Loucy (cell line): ENCODE measurements around the gene FBXO22.

ENCODE experiments used
- H2AFZ ChIP-seq: fragments of 200-600 bp; sonication (generic); 2 replicates; pipeline ENCODE4 v1.6.0; 2016; ENCODE audit warnings: antibody characterized with exemption, mild to moderate bottlenecking, low read length, moderate library complexity
- H3F3A ChIP-seq: fragments of 200-600 bp; 2 replicates; pipeline ENCODE4 v1.6.0; 2016; ENCODE audit warnings: antibody characterized with exemption, low read depth, mild to moderate bottlenecking
- H3K27me3 ChIP-seq: fragments of 200-600 bp; sonication (generic); 2 replicates; pipeline ENCODE4 v1.6.1; 2014; ENCODE audit warnings: low read length, mild to moderate bottlenecking; ENCODE audit not compliant: insufficient read depth, poor library complexity, severe bottlenecking
- H3K36me3 ChIP-seq: fragments of 200-600 bp; sonication (generic); 2 replicates; pipeline ENCODE4 v1.6.1; 2016; ENCODE audit warnings: low read length; ENCODE audit not compliant: insufficient read depth
- H3K4me1 ChIP-seq: fragments of 200-600 bp; sonication (generic); 2 replicates; pipeline ENCODE4 v1.5.1; 2014; ENCODE audit warnings: low read length, mild to moderate bottlenecking; ENCODE audit not compliant: insufficient read depth, poor library complexity, severe bottlenecking
- H3K4me2 ChIP-seq: fragments of 200-600 bp; sonication (generic); 2 replicates; pipeline ENCODE4 v1.6.0; 2014; ENCODE audit warnings: antibody characterized with exemption, low read length, low read depth, mild to moderate bottlenecking; ENCODE audit not compliant: poor library complexity, severe bottlenecking
- H3K4me3 ChIP-seq: fragments of 200-600 bp; sonication (generic); 2 replicates; pipeline ENCODE4 v1.5.1; 2014; ENCODE audit warnings: low read length, mild to moderate bottlenecking, mixed read lengths; ENCODE audit not compliant: poor library complexity, severe bottlenecking
- H3K79me2 ChIP-seq: fragments of 200-600 bp; sonication (generic); 2 replicates; pipeline ENCODE4 v1.6.1; 2014; ENCODE audit warnings: low read length; ENCODE audit not compliant: insufficient read depth
- H3K9ac ChIP-seq: fragments of 200-600 bp; sonication (generic); 2 replicates; pipeline ENCODE4 v1.6.0; 2014; ENCODE audit warnings: mild to moderate bottlenecking, low read depth, low read length, moderate library complexity; ENCODE audit not compliant: poor library complexity, severe bottlenecking
- H3K9me2 ChIP-seq: fragments of 200-600 bp; sonication (generic); replicated peaks from 2 replicates; pipeline ENCODE4 v1.6.1; 2016; ENCODE audit warnings: low read depth, low read length, mixed read lengths
- H3K9me3 ChIP-seq: fragments of 200-600 bp; sonication (generic); 2 replicates; pipeline ENCODE4 v1.6.1; 2014; ENCODE audit warnings: mild to moderate bottlenecking, antibody characterized with exemption, low read length, low read depth; ENCODE audit not compliant: insufficient read depth
- H4K20me1 ChIP-seq: fragments of 200-600 bp; sonication (generic); 2 replicates; pipeline ENCODE4 v1.6.0; 2014; ENCODE audit warnings: antibody characterized with exemption, low read length, mild to moderate bottlenecking; ENCODE audit not compliant: insufficient read depth, poor library complexity, severe bottlenecking
- CTCF ChIP-seq: fragments of 200-600 bp; sonication (generic); conservative IDR thresholded peaks from 2 replicates; pipeline ENCODE4 v1.5.1; 2014; ENCODE audit warnings: mild to moderate bottlenecking, antibody characterized with exemption, low read length
- EZH2phosphoT487 ChIP-seq: fragments of 200-600 bp; IDR thresholded peaks from 2 replicates; pipeline ENCODE4 v1.6.1; 2018; ENCODE audit warnings: antibody characterized with exemption, mild to moderate bottlenecking, moderate library complexity, borderline replicate concordance

The FBXO22 gene

DNA sequence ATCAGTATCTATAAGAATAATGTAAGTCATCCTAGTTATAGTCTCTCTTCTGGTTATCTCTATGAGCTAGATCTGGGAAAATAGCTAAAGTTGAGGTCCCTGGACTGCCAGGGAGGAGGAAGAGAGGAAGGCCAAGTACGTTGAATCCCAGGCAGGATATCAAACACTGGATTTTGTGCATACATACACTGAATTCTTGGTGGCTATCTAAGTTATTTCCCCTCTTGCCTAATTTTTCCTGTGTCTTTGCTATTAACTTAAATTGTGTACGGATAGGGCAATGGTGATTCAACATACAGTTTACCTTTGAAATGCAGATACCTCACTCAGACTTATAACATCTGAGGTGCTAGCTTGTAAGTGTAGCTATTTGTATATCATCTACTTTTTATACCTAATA, 27.2 kb downstream of the FBXO22 start:
- Histone ChIP-seq H3K4me2 (no peak overlapping the region), H3K36me3 (peaks cover 36% of the 10 kb centered on the region; the same call in 1 of the 2 replicates), H3K9me3 (no peaks in the 10 kb centered on the region), H3K9me2 (no peaks in the 10 kb centered on the region), H3K4me3 (no peak overlapping the region), H2AFZ (no peak overlapping the region), H3K27me3 (no peaks in the 10 kb centered on the region), H3K9ac (no peak overlapping the region), H3F3A (peaks cover 3% of the 10 kb centered on the region; the same call in 1 of the 2 replicates), H3K79me2 (no peaks in the 10 kb centered on the region), H3K4me1 (no peaks in the 10 kb centered on the region), H4K20me1 (peaks cover 4% of the 10 kb centered on the region)
- TF ChIP-seq EZH2phosphoT487 (no peak), CTCF (no peak)

DNA sequence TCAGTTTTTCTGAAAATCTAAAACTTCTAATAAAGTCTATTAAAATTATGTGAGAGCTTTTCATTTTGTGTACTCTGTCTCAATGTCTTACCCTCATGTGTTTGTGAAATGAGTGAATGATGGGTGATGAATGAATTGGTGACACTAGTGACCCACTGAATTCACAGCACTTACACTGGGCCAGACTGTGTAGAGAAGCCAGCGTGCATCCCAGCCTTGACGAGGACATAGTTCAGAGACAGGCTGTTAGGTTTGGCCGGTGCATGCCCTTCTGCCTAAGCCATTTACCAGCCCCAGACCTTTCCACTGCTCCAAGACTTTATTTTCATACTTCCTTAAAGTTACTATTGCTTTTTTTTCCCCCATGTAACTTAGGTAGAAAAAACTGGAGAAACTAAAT, 38.8 kb downstream of the FBXO22 start:
- TF ChIP-seq EZH2phosphoT487 (no peak), CTCF (no peak)
- Histone ChIP-seq H3K27me3 (no peaks in the 10 kb centered on the region), H3K4me1 (no peaks in the 10 kb centered on the region), H3F3A (no peaks in the 10 kb centered on the region), H3K9me3 (no peaks in the 10 kb centered on the region), H3K9ac (no peak overlapping the region), H3K4me3 (no peak overlapping the region), H3K4me2 (no peak overlapping the region), H2AFZ (no peak overlapping the region), H4K20me1 (no peaks in the 10 kb centered on the region), H3K9me2 (no peaks in the 10 kb centered on the region), H3K36me3 (no peaks in the 10 kb centered on the region; the same call in 1 of the 2 replicates), H3K79me2 (no peaks in the 10 kb centered on the region)

DNA sequence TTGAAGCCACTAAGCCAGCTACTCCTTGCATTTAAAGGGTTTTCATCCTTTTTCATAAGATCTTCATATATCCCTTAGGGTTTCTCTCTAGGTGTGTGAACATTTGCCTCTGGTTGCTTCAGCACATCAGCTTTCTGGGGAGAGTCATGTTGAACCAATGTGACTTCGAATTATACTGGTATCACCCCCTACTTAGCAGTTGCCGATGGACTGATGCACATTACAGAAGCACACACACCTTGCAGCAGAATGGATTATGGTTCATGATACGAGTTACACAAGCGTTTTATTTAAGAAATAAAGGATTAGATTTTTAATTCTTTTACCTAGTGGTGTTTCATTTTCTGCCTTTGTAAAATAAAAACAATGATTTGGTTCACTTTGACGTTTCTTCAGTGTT, 39.6 kb downstream of the FBXO22 start:
- H3K36me3 ChIP-seq: no peaks in the 10 kb centered on the region
- H3K9ac ChIP-seq: no peak overlapping the region
- H2AFZ ChIP-seq: no peak overlapping the region
- TF ChIP-seq EZH2phosphoT487 (no peak), CTCF (no peak)
- no peaks in the 10 kb centered on the region for H3K4me1 ChIP-seq
- no peaks in the 10 kb centered on the region for H3K79me2 ChIP-seq
- H3K4me2 ChIP-seq: no peak overlapping the region
- H4K20me1 ChIP-seq: no peaks in the 10 kb centered on the region
- no peaks in the 10 kb centered on the region for H3K27me3 ChIP-seq
- no peak overlapping the region for H3K4me3 ChIP-seq
- no peaks in the 10 kb centered on the region for H3F3A ChIP-seq
- no peaks in the 10 kb centered on the region for H3K9me2 ChIP-seq
- no peaks in the 10 kb centered on the region for H3K9me3 ChIP-seq
